Measurements from ENCODE around the gene ST7.

GRCh38 chr7:117017017-117017451 lies 63.7 kb downstream of the ST7 start:
- TF ChIP-seq CTCF (conservative IDR thresholded peaks at IDR 0.05 in 1 of 2, IDR thresholded peaks at IDR 0.05 in 1 of 2; ENCODE audit: extremely low read depth in 1 of 2, insufficient read depth in 1 of 2, low read depth in 1 of 2, low read length in 2 of 2) = no peak
- TF ChIP-seq EZH2 (IDR thresholded peaks at IDR 0.05; ENCODE audit: borderline replicate concordance, low read length) = no peak

Data from mammary epithelial cell (primary cell).